ENCODE measurements around the gene PANX1. TPM values are rescaled to one million over a fixed set of nuclear protein-coding genes. Genes with fewer than 3 reads are reported as not detected.

PANX1 gene
- total RNA-seq = 39.7 and 55.8 TPM in 2 replicates

DNA sequence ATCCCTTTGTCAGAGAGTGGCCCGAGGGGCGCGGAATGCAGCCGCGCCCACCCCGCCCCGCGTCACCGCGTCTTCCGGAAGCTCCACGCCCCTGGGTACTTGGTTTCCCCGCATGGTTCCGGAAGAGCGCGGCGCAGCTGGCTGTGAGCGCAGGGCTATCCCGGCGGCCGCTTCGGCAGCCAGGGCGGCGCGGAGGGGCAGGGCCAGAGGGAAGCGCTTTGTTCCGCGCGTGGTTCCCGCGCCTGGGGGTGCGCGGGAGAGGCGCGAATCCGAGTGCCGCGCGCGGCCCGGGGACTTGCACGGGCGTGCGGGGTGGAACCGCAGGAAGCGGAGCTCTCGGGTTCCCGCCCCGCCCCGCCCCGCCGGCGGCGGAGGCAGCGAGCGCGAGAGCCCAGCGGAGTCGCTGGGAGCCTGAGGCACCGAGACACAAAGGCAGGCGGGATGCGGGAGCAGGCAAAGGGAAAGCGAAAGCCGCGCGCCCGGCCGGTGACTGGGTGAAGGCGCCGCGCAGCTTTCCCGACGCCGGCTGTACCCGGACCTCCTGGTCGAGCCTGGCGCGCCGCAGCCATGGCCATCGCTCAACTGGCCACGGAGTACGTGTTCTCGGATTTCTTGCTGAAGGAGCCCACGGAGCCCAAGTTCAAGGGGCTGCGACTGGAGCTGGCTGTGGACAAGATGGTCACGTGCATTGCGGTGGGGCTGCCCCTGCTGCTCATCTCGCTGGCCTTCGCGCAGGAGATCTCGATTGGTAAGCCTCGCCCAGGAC is at the start of gene PANX1:
TSS of gene PANX1 (plus strand) at position 96 of the 766 bp plus-strand sequence. CDS start at position 568, 472 bp downstream.

Other genes with a start within 250 kb of the PANX1 start
- 0.14 TPM in 1 of 2 replicates, not detected in the other for gene HEPHL1, start 107.5 kb upstream of the PANX1 start, total RNA-seq
- not detected in 2 replicates for gene IZUMO1R, start 175.7 kb downstream of the PANX1 start, total RNA-seq